Uterine smooth muscle cell (primary cell): ENCODE measurements around the gene SLC31A2. TPM values are rescaled to one million over a fixed set of nuclear protein-coding genes. Genes with fewer than 3 reads are reported as not detected.

Experiments used
- total RNA-seq: library from RNA; depleted of rRNA; stranded (reverse); fragments of >200 nt; gene quantifications from 2 replicates; pipeline ENCODE4 v1.2.3, GENCODE V29; 2014

The SLC31A2 gene
- total RNA-seq = 15.4 and 21.6 TPM in 2 replicates

GRCh38 chr9:113150670-113151611 lies at the start of gene SLC31A2:
TSS of gene SLC31A2 (plus strand) at chr9:113151007. CDS start at chr9:113151075, 68 bp downstream.

Other genes with a start within 250 kb of the SLC31A2 start
- gene ZNF883, start 138.8 kb upstream of the SLC31A2 start, total RNA-seq = 1.2 and 2.2 TPM in 2 replicates
- gene ZFP37, start 94.3 kb upstream of the SLC31A2 start, total RNA-seq = 2.5 and 3.1 TPM in 2 replicates
- 17.5 and 27.3 TPM in 2 replicates for gene FKBP15, start 70.3 kb downstream of the SLC31A2 start, total RNA-seq
- 27.8 and 37.9 TPM in 2 replicates for gene SLC31A1, start 70.5 kb downstream of the SLC31A2 start, total RNA-seq
- gene CDC26, start 124.6 kb downstream of the SLC31A2 start, total RNA-seq = 40.1 and 53.2 TPM in 2 replicates
- gene PRPF4, start 124.7 kb downstream of the SLC31A2 start, total RNA-seq = 23.9 and 46.6 TPM in 2 replicates
- gene RNF183, start 152.4 kb downstream of the SLC31A2 start, total RNA-seq = 0.37 TPM in 1 of 2 replicates, not detected in the other
- gene WDR31, start 189.3 kb downstream of the SLC31A2 start, total RNA-seq = 1.3 and 2.7 TPM in 2 replicates
- gene BSPRY, start 198.5 kb downstream of the SLC31A2 start, total RNA-seq = not detected in 2 replicates
- gene HDHD3, start 226.0 kb downstream of the SLC31A2 start, total RNA-seq = 10.6 and 15.5 TPM in 2 replicates